ENCODE data around the gene ANKRD16.
"Not testable (repeated sequence)": the region's sequence is repeated elsewhere in the genome, so short reads cannot be mapped to it uniquely, and the experiment has no call there.

The ANKRD16 gene

DNA sequence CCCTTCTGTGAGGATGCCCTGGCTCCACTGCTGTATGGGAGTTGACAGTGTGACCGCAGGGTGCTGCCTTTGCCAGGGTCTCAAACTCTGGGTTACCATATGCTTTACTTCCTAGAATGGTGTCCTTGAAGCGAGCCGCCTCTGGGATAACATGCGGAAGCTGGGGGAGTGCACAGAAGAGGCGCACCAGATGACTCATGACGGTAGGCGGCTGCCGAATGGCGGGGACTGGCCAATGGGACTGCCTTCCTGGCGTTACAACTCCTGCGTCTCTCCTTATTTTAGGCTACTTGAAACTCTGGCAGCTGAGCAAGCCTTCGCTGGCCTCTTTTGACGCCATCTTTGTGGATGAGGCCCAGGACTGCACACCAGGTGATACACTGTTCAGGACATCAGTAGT lies 27.6 kb upstream of the ANKRD16 start:
- no peak for DNase-seq (ENCODE audit: low spot score)
- Histone ChIP-seq H3K4me3 (no peak overlapping the region), H3K27ac (no peak overlapping the region)
- TF ChIP-seq, protein P1, sequence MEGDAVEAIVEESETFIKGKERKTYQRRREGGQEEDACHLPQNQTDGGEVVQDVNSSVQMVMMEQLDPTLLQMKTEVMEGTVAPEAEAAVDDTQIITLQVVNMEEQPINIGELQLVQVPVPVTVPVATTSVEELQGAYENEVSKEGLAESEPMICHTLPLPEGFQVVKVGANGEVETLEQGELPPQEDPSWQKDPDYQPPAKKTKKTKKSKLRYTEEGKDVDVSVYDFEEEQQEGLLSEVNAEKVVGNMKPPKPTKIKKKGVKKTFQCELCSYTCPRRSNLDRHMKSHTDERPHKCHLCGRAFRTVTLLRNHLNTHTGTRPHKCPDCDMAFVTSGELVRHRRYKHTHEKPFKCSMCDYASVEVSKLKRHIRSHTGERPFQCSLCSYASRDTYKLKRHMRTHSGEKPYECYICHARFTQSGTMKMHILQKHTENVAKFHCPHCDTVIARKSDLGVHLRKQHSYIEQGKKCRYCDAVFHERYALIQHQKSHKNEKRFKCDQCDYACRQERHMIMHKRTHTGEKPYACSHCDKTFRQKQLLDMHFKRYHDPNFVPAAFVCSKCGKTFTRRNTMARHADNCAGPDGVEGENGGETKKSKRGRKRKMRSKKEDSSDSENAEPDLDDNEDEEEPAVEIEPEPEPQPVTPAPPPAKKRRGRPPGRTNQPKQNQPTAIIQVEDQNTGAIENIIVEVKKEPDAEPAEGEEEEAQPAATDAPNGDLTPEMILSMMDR (IDR thresholded peaks at IDR 0.05), result no peak

GRCh38 chr10:5915451-5915850 lies 25.8 kb upstream of the ANKRD16 start:
- Histone ChIP-seq H3K4me3 (no peak overlapping the region), H3K27ac (no peak overlapping the region)
- TF ChIP-seq, protein P1 (IDR thresholded peaks at IDR 0.05), result no peak
- no peak for DNase-seq (ENCODE audit: low spot score)

- TF ChIP-seq, protein P1 (IDR thresholded peaks at IDR 0.05), result no peak
- Histone ChIP-seq H3K4me3 (no peak overlapping the region), H3K27ac (no peak overlapping the region)
- no peak for DNase-seq (ENCODE audit: low spot score)
Observed at GRCh38 chr10:5913736-5914135, 24.0 kb upstream of the ANKRD16 start.

DNA sequence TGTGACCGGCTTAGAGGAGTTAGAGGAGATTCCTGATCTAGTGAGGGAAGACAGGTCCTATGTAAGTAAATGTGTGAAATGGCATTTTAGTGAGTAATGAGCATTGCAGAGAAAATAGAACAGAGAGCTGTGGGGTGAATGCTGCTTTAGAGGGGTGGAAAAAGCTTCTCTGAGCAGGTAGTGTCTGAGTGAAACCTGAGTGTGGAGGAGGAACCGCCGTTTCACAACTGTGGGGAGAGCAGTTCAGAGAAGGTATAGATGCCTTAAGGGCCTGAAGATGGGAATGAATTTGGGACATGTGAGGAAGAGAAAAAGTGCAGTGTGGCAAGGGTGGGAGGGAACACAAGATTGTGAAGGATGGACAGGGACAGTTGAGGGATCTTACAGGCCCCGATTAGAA lies 22.0 kb upstream of the ANKRD16 start:
- TF ChIP-seq, protein P1 (IDR thresholded peaks at IDR 0.05), result no peak
- no peak for DNase-seq (ENCODE audit: low spot score)
- Histone ChIP-seq H3K4me3 (no peak overlapping the region), H3K27ac (no peak overlapping the region)

GRCh38 chr10:5910323-5911100 lies 20.8 kb upstream of the ANKRD16 start:
- Histone ChIP-seq H3K4me3 (no peak overlapping the region), H3K27ac (no peak overlapping the region)
- TF ChIP-seq, protein P1 (IDR thresholded peaks at IDR 0.05), result no peak
- DNase-seq (ENCODE audit: low spot score), result no peak

DNA sequence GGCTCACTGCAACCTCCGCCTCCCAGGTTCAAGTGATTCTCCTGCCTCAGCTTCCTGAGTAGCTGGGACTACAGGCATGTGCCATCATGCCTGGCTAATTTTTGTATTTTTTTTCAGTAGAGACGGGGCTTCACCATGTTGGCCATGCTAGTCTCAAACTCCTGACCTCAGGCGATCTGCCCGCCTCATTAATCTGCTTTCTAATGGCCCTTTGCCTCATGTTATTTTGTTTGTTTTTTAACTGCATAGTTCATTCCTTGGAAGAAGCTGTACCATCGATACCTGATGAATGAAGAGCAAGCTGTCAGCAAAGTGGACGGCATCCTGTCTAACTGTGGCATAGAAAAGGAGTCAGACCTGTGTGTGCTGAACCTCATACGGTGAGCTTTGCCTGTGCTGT lies 19.0 kb upstream of the ANKRD16 start:
- not testable (repeated sequence) for H3K4me3 ChIP-seq; H3K27ac ChIP-seq; DNase-seq (ENCODE audit: low spot score)

DNA sequence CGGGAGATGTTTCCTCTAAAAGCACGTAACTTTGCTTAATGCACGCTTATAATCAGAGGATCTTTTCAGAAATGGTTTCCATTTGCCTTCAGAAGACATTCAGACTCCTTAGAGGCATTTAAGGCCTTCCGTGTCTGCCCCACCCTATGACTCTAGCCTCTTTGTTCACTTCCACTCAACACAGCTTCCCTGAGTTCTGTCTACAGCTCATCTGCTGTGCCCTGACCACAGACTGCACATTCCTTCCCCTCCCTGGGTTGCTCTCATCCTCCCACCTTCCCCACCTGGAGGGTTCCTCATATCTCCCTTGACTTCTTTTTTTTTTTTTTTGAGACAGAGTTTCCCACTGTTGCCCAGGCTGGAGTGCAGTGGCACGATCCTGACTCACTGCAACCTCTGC lies 17.0 kb upstream of the ANKRD16 start:
- TF ChIP-seq, protein P1 (IDR thresholded peaks at IDR 0.05), result no peak
- Histone ChIP-seq H3K4me3 (no peak overlapping the region), H3K27ac (no peak overlapping the region)
- DNase-seq (ENCODE audit: low spot score), result no peak

Measured in coronary artery (tissue), 2 donors.